Pons (tissue), 1 donor: ENCODE measurements around the gene ADRB1.

Experiments
- DNase-seq: peaks from one replicate; pipeline ENCODE4 v3.0.0-alpha.2; 2016; ENCODE audit warnings: low spot score

Gene ADRB1

GRCh38 chr10:114043532-114044246 is at the start of gene ADRB1:
Gene ADRB1 (plus strand): TSS chr10:114043866. CDS start chr10:114044133, 267 bp downstream.
- DNase-seq = peak; percentile 81

DNA sequence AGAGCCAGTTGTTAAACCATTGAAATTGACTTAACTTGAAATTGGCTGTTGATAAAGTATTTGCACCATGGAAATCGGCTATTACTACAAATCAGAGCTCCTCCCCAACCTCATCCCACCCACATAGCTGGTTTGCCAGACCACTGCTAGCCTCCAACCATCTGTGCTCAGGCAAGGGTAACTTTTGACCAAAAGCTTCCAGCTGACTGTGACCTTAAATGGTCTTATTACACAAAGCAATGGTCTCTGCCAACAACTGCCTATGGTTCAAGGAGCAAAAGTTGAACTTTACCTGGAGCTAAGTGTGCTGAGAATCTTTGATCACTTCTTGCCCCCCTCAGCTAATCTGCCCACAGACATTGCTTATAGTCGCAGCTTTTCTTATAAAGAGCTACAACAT is 48.5 kb upstream of the ADRB1 start:
- DNase-seq = no peak

- DNase-seq = peak; percentile 57
Measured at GRCh38 chr10:113997428-113997827, 46.2 kb upstream of the ADRB1 start.

- DNase-seq = no peak
Measured at GRCh38 chr10:113999531-113999930, 44.1 kb upstream of the ADRB1 start.

DNA sequence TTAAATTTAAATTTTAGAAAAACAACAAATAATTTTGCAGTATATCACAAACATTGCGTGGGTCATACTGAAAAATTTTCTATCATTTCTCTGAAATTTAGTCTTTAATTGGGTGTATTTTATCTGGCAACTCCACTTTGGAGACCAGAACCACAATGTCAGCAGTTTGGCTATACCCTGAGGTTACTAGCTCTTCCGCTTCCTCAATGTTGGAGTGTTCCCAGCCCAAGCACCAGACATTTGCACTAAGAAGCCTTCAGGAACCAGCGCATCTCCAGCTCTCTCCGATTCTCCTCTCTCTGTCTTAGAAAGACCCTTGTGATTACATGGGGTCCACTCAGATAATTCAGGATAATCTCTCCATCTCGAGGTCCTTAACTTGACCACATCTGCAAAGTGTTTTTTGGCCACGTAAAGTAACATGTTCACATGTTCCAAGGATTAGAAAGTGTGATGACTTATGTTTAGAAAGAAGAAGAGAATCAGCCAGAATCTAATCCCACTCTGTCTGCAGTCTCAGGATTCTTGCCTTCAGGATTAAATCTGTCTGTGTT is 43.1 kb upstream of the ADRB1 start:
- peak; percentile 59 for DNase-seq

DNA sequence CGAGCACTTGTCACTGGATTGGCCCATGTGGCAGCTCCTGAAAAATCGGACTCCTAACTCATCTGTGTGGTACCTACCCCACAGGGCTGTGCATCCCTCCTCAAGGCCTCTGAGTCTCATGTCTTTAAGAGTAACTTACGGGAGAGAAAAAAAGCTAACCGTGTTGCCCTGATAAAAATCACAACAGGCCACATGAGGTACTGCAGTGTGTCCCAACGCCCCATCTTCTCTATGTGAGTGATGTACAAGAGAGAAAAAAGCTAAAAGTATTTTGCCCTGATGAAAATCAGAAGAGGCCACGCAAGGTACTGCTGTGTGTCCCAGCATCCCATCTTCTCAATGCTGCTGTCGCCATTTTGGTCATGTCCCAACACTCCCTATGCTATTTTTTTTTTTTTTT is 41.2 kb upstream of the ADRB1 start:
- DNase-seq = no peak

DNA sequence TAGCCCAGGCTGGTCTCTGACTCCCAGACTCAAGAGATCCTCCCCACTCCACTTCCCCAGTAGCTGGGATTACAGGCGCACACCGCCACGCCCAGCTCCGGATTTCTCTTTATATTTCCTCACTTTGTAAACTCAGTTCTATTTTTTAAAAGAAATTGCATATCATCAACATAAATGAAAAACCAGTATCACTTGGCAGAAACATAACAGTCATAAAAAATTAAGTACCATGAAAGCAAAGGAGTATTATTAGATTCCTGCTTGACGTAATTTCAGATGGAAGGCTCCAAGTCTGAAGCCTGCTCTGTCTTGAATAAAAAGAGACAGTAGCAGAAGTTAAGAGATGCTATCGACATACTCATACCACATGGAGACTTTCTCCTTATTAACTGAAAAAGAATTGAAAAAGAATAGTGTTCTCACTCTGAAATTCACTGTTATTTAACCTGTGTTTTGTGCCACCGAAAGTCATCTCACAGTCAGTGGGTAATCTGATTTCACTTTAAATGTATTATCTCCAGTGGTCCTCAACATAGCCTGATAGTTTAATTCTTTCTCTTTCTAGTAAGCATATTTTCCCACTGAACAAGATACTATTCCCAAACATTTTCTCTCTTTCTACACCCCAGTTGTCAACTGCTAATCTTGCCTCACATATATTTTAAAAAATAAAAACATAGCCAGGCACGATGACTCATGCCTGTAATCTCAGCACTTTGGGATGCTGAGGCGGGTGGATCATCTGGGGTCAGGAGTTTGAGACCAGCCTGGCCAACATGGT is 40.3 kb upstream of the ADRB1 start:
- DNase-seq = no peak

GRCh38 chr10:114009281-114009996 is 34.2 kb upstream of the ADRB1 start:
- no peak for DNase-seq

DNA sequence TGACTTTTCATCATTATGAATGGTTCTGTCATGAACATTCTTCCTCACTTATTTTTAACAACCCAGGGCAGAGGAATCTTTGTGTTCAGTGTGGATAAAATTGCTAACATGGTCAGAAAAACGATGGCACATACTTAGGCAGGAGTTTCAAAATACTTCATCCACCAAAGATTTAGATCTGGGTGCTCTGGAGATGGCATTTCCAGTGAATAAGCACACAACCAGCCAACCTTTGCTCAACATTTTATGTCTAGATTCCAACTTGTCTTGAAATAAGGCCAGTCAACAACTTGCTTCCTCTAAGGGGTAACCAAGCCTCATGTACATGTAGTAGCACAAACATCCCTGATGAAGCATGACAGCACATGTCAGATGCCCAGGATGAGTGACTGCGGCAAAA is 33.4 kb upstream of the ADRB1 start:
- DNase-seq = no peak

DNA sequence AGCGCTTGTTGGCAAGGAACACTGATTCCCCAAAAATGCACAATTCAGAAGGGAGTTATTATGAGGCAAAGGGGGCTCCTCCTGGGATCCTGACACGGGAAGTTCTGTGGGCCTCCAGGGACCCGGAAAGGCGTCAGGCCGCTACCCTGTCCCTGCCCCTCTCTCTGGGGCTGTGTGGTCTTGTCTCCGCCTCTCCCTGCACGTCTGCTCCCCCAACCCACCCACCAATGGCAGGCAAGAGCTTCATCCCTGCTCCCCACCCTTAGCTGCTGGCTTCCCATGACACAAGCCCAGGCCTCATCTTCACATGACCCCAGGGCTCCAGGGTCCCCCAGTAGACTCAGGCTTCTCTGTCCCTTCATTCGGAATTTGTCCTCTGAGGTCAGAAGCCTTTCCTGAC is 31.0 kb upstream of the ADRB1 start:
- no peak for DNase-seq

DNA sequence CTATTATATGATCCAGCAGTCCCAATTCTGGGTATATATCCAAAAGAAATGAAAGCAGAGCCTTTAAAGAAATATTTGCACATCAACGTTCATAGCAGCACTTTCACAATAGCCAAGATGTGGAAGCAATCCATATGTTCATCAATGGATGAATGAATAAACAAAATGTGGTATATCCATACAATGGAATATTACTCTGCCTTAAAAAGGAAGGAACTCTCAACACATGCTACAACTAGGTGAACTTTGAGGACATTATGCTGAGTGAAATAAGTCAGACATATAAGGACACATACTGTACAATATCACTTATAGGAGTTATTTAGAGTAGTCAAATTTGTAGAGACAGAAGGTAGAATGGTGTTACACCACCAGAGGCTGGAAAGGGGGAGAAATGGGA is 28.0 kb upstream of the ADRB1 start:
- DNase-seq = no peak

DNA sequence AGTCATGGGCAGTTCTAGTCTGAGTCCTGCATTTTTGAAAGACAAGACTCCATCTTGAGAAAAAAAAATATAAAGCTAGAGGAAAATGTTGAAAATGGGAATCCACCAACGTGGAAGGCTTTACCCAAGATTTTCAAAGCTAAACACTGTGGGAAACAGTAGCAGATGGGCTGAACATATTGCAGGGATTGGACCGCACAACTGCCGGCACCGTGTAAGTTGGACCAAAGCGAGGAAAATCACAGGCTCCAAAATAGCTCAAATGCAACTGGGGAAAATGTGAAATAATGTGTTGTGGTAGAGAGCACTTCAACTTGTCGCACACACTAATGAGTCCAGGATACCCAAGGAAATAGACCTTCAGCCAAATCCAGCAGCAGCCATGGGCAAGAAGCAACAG is 26.4 kb upstream of the ADRB1 start:
- no peak for DNase-seq

GRCh38 chr10:114017873-114018272 is 25.8 kb upstream of the ADRB1 start:
- DNase-seq = no peak

DNA sequence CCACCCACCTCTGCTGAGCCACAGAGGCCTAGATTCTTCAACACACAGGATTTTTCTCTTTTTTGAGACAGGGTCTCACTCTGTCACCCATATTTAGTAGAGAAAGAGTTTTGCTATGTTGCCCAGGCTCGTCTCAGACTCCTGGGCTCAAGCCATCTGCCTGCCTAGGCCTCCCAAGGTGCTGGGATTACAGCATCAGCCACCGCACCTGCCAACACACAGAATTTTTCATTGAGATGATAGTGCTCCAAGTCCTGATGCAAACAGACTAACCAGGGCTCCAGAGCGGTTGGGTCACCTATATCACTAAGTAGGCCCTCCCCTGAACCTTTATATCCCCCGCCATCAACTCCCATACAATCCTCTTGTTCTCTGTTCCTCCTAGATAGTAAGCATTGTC is 24.4 kb upstream of the ADRB1 start:
- DNase-seq = no peak

DNA sequence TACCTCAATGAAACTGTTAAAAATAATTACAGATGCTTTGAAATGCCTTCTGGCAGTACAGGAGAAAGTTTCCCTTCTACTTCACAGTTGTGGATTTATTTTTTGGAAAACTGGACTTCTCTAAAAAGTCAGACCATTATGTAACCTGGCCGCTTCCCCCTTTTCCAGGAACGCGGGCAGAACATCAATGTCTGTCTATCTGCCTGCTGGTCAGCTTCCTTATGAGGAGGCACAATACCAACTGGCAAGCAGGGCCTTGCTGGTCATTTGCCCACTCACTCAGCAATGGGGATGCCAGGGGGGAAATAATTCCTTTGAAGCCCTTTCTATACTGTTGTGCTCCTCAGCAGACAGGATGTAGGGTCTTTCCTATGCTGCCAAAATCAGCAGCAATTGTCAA is 22.5 kb upstream of the ADRB1 start:
- DNase-seq = peak; percentile 71

DNA sequence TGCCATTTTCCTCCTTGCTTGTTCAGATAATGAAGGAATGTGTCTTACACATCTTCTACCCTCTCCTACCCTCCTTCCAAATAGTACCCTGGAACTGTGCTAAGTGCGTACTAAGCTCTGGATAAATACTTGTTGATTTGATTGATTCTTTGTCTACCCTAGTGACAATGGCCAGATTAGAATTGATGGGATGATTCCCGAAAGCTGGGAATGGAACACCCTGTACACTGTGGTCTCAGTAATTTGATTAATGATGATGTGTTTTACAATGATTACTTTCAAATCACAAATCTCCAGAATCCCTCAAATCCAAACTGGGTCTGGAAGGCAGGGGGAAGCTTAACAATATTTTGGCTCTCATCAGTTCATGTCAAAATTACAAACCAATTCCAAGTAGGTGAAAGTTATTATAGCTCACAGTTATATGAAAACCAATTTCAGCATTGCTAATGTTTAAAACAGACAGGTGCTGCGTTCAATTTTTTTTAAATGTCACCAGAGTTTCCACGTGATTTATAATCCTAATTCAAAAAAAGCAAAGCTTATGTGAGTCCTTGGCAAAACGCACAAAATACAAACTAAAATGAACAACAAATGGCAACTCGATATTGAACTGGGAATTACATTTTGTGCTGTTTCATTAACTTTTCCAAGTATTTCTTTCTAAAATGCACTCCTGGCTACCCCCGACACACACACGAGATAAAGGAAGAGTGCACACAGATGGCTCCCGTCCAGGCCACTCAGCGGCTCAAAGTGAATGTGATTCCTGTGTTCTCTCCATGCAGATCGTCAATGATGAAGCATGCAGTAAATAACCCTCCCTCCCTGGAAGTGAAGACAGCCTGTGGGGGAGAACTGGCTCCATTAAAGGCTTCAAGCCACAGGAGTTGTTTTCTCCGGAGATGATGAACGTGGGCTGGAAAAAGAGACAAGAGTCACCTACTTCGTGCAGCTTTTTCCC is 21.7 kb upstream of the ADRB1 start:
- DNase-seq = no peak

- peak; percentile 78 for DNase-seq
Measured at GRCh38 chr10:114022766-114023597, 20.7 kb upstream of the ADRB1 start.

DNA sequence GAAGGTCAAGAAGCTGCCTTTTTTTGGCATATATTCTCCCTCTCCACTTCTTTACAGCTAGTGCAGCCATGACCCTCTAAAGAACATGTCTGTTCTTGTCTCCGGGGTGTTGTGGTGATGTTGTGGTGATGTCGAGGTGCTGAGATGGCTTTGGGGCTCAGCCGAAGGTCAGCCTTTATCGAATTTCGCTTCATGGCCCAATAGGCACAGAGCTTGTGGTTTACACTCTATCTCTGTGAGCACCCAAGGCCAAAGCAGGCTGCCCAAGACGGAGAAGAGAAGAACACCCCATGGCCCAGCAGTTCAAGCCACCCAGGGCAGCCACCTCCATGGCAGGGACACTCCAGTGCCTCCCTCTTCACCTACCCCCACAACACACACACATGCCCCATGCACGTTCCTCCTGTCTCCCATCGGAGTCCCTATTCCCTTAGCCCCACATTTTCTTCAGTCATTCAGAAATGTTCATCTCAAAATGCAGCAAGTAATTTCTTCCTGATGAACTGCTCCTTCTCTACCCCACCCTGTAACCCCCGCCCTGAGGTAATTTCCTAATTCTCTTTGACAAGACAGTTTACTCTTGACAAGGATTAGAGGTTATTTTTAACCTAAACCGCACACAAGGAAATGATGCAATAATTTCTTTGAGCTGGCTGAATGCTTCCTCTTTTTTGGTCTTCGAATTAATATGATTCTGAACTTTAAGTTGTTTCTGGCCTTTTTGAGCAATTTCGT is 18.6 kb upstream of the ADRB1 start:
- peak; percentile 70 for DNase-seq

- DNase-seq = no peak
Measured at GRCh38 chr10:114025611-114026130, 18.0 kb upstream of the ADRB1 start.
